DMS79 treated with DMSO at 0.1 percent for 48 hours (cell line): Measurements from ENCODE around the gene KRTAP12-3.
A peak's percentile ranks its signal among the peaks of the same experiment; 100 is the strongest.
"Not testable (repeated sequence)": the region's sequence is repeated elsewhere in the genome, so short reads cannot be mapped to it uniquely, and the experiment has no call there.

Source experiments
- DNase-seq: peaks from one replicate; lab custom pipeline; 2025; lab: John Stamatoyannopoulos, UW

Gene KRTAP12-3

GRCh38 chr21:44650973-44651675 is 6.6 kb upstream of the KRTAP12-3 start:
- no peak for DNase-seq

GRCh38 chr21:44653123-44653522 is 4.6 kb upstream of the KRTAP12-3 start:
- DNase-seq = no peak

GRCh38 chr21:44653656-44654575 is 3.8 kb upstream of the KRTAP12-3 start:
- peak; percentile 7 for DNase-seq

GRCh38 chr21:44654576-44655175 is 3.1 kb upstream of the KRTAP12-3 start, which contains the start of gene KRTAP12-4:
KRTAP12-4 (minus strand) TSS chr21:44654659; CDS start chr21:44654614, 45 bp downstream.
- no peak for DNase-seq

- no peak for DNase-seq
Measured at GRCh38 chr21:44656868-44657267, 864 bp upstream of the KRTAP12-3 start.

GRCh38 chr21:44658541-44658910 is 794 bp downstream of the KRTAP12-3 start:
- no peak for DNase-seq

GRCh38 chr21:44658913-44659595 is 1.3 kb downstream of the KRTAP12-3 start:
- no peak for DNase-seq

GRCh38 chr21:44661567-44661966 is 3.8 kb downstream of the KRTAP12-3 start:
- DNase-seq = not testable (repeated sequence)

- no peak for DNase-seq
Measured at GRCh38 chr21:44664691-44665090, 7.0 kb downstream of the KRTAP12-3 start.

- DNase-seq = peak; percentile 79
Measured at GRCh38 chr21:44666401-44667320, 8.9 kb downstream of the KRTAP12-3 start, which contains the start of gene KRTAP12-2. KRTAP12-2 (minus strand) TSS chr21:44666927; CDS start chr21:44666886, 41 bp downstream.

GRCh38 chr21:44667612-44668011 is 9.9 kb downstream of the KRTAP12-3 start:
- DNase-seq = no peak

- no peak for DNase-seq
Measured at GRCh38 chr21:44670642-44671432, 13.1 kb downstream of the KRTAP12-3 start.

GRCh38 chr21:44671911-44672310 is 14.2 kb downstream of the KRTAP12-3 start:
- DNase-seq = no peak

GRCh38 chr21:44677881-44678280 is 20.1 kb downstream of the KRTAP12-3 start:
- no peak for DNase-seq

- DNase-seq = no peak
Measured at GRCh38 chr21:44681152-44681551, 23.4 kb downstream of the KRTAP12-3 start.

GRCh38 chr21:44681861-44682579 is 24.3 kb downstream of the KRTAP12-3 start, which contains the start of gene KRTAP12-1:
KRTAP12-1 (minus strand) TSS chr21:44682163; CDS start chr21:44682123, 40 bp downstream.
- DNase-seq = peak; percentile 96

- DNase-seq = peak; percentile 65
Measured at GRCh38 chr21:44682580-44683151, 24.9 kb downstream of the KRTAP12-3 start.

- no peak for DNase-seq
Measured at GRCh38 chr21:44684077-44684476, 26.3 kb downstream of the KRTAP12-3 start.

GRCh38 chr21:44684483-44684882 is 26.8 kb downstream of the KRTAP12-3 start:
- DNase-seq = no peak
